Measurements from ENCODE around the gene SOX11. TPM values are rescaled to one million over a fixed set of nuclear protein-coding genes. Genes with fewer than 3 reads are reported as not detected.

Gene SOX11
- total RNA-seq, 1 experiment from 2014 or later, result 0.02 TPM

- no peaks in the 10 kb centered on the region for H3K4me1 ChIP-seq (ENCODE audit: control insufficient read depth in 1 of 2, insufficient read depth in 2 of 2, low read length in 2 of 2)
- no peaks in the 10 kb centered on the region for H3K27me3 ChIP-seq (ENCODE audit: insufficient read depth, low read length)
- BruUV-seq (replicated peaks), result no TSS peak
- no peak overlapping the region for H3K4me2 ChIP-seq (ENCODE audit: low read length)
- ChIA-PET POLR2A (no interaction called here), CTCF (no interaction called here), RAD21 (ENCODE audit: low non-redundant PET in 1 of 2, low total read pairs in 2 of 2, uncharacterized antibody in 2 of 2, unreplicated experiment in 2 of 2) (no interaction called here)
- H3K36me3 ChIP-seq (ENCODE audit: control insufficient read depth in 1 of 2, insufficient read depth in 2 of 2, low read length in 2 of 2), result no peaks in the 10 kb centered on the region
- H3K4me3 ChIP-seq (replicated peaks in 1 of 2; ENCODE audit: low read depth in 1 of 2, low read length in 2 of 2), result no peak overlapping the region
- H3K9ac ChIP-seq (ENCODE audit: low read length), result no peak overlapping the region
- H3K79me2 ChIP-seq (ENCODE audit: insufficient read depth, low read length), result no peaks in the 10 kb centered on the region
- no peak for DNase-seq (ENCODE audit: low read depth, low spot score)
- H4K20me1 ChIP-seq (ENCODE audit: insufficient read depth), result no peaks in the 10 kb centered on the region
- no peak for TF ChIP-seq FOSL1 (IDR thresholded peaks at IDR 0.05; ENCODE audit: low read depth)
- no peaks in the 10 kb centered on the region for H3K9me2 ChIP-seq (ENCODE audit: insufficient read depth)
- ATAC-seq, result no peak
- H3K9me3 ChIP-seq (ENCODE audit: control insufficient read depth in 1 of 2, insufficient read depth in 1 of 2, low read depth in 1 of 2, low read length in 2 of 2), result peaks cover 10 to 15% of the 10 kb centered on the region in 2 experiments; a peak in 3 of 4 replicates
- no peak overlapping the region for H2AFZ ChIP-seq (ENCODE audit: low read depth, low read length, poor library complexity, severe bottlenecking)
- no peak overlapping the region for H3K27ac ChIP-seq (ENCODE audit: low read depth, low read length)
- intact Hi-C loops (cut with micrococcal nuclease), result no loop called here
These were observed 18.2 kb upstream of the SOX11 start for GRCh38 chr2:5674026-5674340.

DNA sequence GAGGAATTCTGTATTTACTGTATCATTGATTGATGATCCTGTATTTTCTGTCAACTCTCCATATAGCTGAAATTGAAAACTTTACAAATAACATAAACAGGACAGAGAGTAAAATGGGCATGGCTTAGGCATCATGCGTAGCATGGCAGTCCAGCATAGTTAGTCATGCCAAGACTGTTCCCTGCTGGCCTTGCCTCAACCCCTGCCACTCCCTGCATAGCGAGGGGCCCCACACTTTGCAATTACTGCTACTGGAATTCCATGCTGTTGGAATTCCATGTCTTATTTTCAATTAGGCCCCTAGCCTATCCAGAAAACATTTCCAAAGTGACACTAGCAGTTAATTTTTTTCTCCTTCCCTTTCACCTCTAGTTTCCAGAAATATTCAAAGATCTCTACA, 15.1 kb upstream of the SOX11 start:
- no peaks in the 10 kb centered on the region for H3K27me3 ChIP-seq (ENCODE audit: insufficient read depth, low read length)
- intact Hi-C loops (cut with micrococcal nuclease), result no loop called here
- H3K79me2 ChIP-seq (ENCODE audit: insufficient read depth, low read length), result no peaks in the 10 kb centered on the region
- BruUV-seq (replicated peaks), result no TSS peak
- no peaks in the 10 kb centered on the region for H3K36me3 ChIP-seq (ENCODE audit: control insufficient read depth in 1 of 2, insufficient read depth in 2 of 2, low read length in 2 of 2)
- no peak overlapping the region for H3K9ac ChIP-seq (ENCODE audit: low read length)
- no peak overlapping the region for H2AFZ ChIP-seq (ENCODE audit: low read depth, low read length, poor library complexity, severe bottlenecking)
- DNase-seq (ENCODE audit: low read depth, low spot score), result no peak
- no peak for ATAC-seq
- ChIA-PET POLR2A (no interaction called here), CTCF (no interaction called here), RAD21 (ENCODE audit: low non-redundant PET in 1 of 2, low total read pairs in 2 of 2, uncharacterized antibody in 2 of 2, unreplicated experiment in 2 of 2) (no interaction called here)
- H3K4me2 ChIP-seq (ENCODE audit: low read length), result no peak overlapping the region
- no peak overlapping the region for H3K4me3 ChIP-seq (replicated peaks in 1 of 2; ENCODE audit: low read depth in 1 of 2, low read length in 2 of 2)
- H4K20me1 ChIP-seq (ENCODE audit: insufficient read depth), result no peaks in the 10 kb centered on the region
- H3K9me2 ChIP-seq (ENCODE audit: insufficient read depth), result no peaks in the 10 kb centered on the region
- H3K9me3 ChIP-seq (ENCODE audit: control insufficient read depth in 1 of 2, insufficient read depth in 1 of 2, low read depth in 1 of 2, low read length in 2 of 2), result peaks cover 13 to 14% of the 10 kb centered on the region in 2 experiments; a peak in 3 of 4 replicates
- no peak overlapping the region for H3K27ac ChIP-seq (ENCODE audit: low read depth, low read length)
- no peaks in the 10 kb centered on the region for H3K4me1 ChIP-seq (ENCODE audit: control insufficient read depth in 1 of 2, insufficient read depth in 2 of 2, low read length in 2 of 2)
- TF ChIP-seq SP1 (IDR thresholded peaks at IDR 0.05; ENCODE audit: low read depth) (no peak), POLR2AphosphoS5 (IDR thresholded peaks at IDR 0.05; ENCODE audit: low read depth, low read length) (no peak), CEBPB (IDR thresholded peaks at IDR 0.05; ENCODE audit: low read depth) (no peak), ELF1 (IDR thresholded peaks at IDR 0.05; ENCODE audit: borderline replicate concordance, low read depth) (no peak), SIN3A (IDR thresholded peaks at IDR 0.05; ENCODE audit: low read depth) (no peak), EZH2 (IDR thresholded peaks at IDR 0.05) (no peak), FOSL1 (IDR thresholded peaks at IDR 0.05; ENCODE audit: low read depth) (no peak), POLR2A (IDR thresholded peaks at IDR 0.05; ENCODE audit: borderline replicate concordance, extremely low read depth, insufficient read depth, insufficient read length) (no peak), EZH2phosphoT487 (IDR thresholded peaks at IDR 0.05; ENCODE audit: borderline replicate concordance) (no peak), SRF (IDR thresholded peaks at IDR 0.05; ENCODE audit: low read depth) (no peak), YY1 (IDR thresholded peaks at IDR 0.05; ENCODE audit: extremely low read depth, insufficient replicate concordance, low read depth, low read length) (no peak), TCF7L2 (IDR thresholded peaks at IDR 0.05; ENCODE audit: borderline replicate concordance, extremely low read depth, insufficient read depth, insufficient read length) (no peak), EGR1 (IDR thresholded peaks at IDR 0.05; ENCODE audit: low read depth) (no peak)
- TF ChIP-seq, protein P1, sequence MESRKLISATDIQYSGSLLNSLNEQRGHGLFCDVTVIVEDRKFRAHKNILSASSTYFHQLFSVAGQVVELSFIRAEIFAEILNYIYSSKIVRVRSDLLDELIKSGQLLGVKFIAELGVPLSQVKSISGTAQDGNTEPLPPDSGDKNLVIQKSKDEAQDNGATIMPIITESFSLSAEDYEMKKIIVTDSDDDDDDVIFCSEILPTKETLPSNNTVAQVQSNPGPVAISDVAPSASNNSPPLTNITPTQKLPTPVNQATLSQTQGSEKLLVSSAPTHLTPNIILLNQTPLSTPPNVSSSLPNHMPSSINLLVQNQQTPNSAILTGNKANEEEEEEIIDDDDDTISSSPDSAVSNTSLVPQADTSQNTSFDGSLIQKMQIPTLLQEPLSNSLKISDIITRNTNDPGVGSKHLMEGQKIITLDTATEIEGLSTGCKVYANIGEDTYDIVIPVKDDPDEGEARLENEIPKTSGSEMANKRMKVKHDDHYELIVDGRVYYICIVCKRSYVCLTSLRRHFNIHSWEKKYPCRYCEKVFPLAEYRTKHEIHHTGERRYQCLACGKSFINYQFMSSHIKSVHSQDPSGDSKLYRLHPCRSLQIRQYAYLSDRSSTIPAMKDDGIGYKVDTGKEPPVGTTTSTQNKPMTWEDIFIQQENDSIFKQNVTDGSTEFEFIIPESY (IDR thresholded peaks at IDR 0.05; ENCODE audit: extremely low read depth, insufficient replicate concordance, low read length), result no peak
- TF ChIP-seq, protein P2, sequence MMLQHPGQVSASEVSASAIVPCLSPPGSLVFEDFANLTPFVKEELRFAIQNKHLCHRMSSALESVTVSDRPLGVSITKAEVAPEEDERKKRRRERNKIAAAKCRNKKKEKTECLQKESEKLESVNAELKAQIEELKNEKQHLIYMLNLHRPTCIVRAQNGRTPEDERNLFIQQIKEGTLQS (IDR thresholded peaks at IDR 0.05), result no peak
- TF ChIP-seq, protein P3, sequence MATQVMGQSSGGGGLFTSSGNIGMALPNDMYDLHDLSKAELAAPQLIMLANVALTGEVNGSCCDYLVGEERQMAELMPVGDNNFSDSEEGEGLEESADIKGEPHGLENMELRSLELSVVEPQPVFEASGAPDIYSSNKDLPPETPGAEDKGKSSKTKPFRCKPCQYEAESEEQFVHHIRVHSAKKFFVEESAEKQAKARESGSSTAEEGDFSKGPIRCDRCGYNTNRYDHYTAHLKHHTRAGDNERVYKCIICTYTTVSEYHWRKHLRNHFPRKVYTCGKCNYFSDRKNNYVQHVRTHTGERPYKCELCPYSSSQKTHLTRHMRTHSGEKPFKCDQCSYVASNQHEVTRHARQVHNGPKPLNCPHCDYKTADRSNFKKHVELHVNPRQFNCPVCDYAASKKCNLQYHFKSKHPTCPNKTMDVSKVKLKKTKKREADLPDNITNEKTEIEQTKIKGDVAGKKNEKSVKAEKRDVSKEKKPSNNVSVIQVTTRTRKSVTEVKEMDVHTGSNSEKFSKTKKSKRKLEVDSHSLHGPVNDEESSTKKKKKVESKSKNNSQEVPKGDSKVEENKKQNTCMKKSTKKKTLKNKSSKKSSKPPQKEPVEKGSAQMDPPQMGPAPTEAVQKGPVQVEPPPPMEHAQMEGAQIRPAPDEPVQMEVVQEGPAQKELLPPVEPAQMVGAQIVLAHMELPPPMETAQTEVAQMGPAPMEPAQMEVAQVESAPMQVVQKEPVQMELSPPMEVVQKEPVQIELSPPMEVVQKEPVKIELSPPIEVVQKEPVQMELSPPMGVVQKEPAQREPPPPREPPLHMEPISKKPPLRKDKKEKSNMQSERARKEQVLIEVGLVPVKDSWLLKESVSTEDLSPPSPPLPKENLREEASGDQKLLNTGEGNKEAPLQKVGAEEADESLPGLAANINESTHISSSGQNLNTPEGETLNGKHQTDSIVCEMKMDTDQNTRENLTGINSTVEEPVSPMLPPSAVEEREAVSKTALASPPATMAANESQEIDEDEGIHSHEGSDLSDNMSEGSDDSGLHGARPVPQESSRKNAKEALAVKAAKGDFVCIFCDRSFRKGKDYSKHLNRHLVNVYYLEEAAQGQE (IDR thresholded peaks at IDR 0.05; ENCODE audit: low read depth), result no peak

Measured in HCT116 (cell line).